Stimulated activated CD4-positive, alpha-beta T cell treated with anti-CD3 and anti-CD28 coated beads, Interleukin-1b, Interleukin-23, amount 100 ng/mL, for 24 hours (primary cell): ENCODE data around the gene CAP2.

ENCODE experiments used
- DNase-seq, 4 experiments: peaks; one replicate each; pipeline ENCODE4 v3.0.0-alpha.2; 2020; ENCODE audit warnings: low read depth in 4 of 4, low spot score in 1 of 4

The CAP2 gene

DNA sequence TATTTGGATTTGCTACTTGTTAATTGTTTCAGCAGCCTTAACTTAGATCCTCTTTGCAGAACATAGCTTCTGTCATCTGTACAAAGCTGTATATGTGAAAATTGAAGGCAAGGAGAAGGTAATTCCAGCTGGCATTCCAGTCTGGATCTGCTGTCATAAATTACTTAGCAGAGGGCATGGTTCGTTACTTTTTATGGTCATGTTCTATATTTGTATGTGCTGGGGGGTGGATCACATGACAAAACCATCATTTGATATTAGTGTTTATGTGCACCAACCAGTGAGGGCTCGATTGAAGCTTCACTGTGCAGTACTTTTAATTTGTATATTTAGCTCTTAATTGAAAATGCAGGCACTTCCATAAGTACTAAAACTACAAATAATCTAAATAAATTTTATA lies 80.2 kb downstream of the CAP2 start:
- DNase-seq: no peak

DNA sequence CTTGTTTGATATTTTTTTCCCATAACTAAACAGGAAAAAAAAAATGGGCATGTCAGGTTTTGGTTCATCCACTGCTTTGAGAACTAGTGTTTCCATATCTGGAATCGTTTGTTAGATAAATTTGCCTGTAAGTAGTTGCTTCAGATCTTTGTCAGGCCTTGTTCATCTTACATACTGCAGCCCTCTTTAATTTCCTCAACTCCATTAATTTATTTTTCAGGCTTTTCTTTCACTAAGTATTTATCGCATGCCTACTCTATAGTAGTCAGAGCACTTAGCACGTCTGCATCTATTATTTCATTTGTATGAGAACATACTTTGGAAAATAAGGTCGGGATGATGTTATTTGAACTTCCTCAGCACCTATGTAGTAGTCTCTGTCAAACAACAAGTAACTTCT lies 80.9 kb downstream of the CAP2 start:
- DNase-seq: no peak

DNA sequence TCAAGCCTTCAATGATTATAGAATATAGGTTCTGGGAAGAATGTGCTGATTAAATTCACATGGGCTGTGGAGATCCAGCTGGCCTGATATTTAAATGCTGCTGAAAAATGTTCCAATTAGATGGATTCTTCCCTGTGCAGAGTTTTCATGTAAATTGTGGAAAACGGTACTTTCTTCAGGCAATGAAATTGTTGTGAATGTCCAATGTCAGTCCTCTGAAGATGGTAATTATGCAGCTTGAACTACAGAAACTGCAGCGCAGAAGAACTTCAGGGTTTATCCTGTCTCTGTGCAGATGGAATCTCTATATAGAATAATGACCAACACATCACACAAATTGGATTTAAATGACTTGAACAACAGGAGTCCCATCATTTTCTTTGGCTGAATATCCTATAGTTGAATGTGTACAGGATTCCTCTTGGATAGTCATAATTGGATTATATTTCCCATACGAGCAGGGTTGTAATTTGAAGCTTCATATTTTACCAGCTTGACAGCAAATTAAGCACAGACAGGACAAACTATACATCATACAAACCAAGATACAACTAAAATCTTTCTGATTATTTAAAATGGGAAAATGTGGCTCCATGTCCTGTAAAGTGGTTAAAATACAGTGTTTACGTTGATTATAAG lies 82.3 kb downstream of the CAP2 start:
- no peak for DNase-seq

DNA sequence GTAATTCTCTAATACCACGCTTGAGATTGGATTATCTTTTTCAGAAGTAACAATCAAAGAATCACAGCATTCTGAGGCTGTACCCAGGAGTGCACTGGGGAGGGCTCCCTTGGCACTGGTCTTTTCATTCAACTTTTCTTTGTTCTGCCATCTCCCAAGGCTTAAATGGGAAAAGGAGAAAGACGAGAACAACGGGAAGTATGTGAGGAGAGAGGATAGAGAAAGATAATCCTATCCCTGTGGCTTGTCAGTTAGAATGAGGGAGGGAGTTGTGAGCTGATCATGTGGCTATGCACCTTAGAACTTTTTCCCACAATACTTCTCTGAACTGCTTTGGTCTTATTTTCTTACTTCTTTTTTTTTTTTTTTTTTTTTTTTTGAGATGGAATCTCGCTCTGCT lies 83.1 kb downstream of the CAP2 start:
- DNase-seq: no peak

GRCh38 chr6:17477356-17477755 lies 84.0 kb downstream of the CAP2 start:
- DNase-seq: no peak

- no peak for DNase-seq
These were observed 85.0 kb downstream of the CAP2 start for GRCh38 chr6:17478223-17478907.

DNA sequence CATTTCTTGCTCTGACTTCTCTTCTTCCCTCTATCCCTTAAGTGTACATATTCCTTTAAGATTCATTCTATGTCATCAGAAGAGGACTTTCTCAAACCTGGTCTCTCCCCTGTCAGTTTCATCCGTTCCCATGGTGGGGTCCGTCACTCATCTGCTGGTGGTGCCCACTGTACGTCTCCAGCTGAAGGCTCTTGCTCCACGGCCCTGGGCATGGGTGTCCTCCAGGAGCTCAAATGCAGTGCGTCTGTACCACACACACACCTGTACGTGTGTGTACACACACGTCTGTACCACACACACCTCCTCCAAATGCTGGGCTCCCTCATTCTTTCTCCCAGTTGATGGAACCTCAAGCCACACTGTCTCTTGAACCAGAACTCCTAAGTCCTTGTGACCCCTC lies 85.6 kb downstream of the CAP2 start:
- DNase-seq: no peak

DNA sequence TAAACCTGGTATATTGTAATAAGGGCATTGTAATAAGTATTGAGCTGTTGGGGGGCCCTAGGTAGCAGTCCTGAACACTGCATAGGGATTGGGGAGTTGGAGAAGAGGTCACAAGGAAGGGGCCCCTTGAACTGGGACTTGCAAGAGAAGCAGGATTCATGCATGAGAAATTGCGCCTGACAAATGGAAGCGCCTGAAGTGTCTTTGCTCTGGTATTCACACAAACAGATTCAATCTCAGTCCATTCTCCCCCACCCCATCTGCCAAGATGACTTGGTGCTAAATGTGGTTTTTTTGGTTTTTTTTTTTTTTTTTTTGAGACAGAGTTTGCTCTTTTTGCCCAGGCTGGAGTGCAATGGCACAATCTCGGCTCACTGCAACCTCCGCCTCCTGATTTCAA lies 87.1 kb downstream of the CAP2 start:
- DNase-seq: no peak

- no peak for DNase-seq
These were observed 89.3 kb downstream of the CAP2 start for GRCh38 chr6:17482711-17483110.

- DNase-seq: no peak
These were observed 90.1 kb downstream of the CAP2 start for GRCh38 chr6:17483391-17484016.

DNA sequence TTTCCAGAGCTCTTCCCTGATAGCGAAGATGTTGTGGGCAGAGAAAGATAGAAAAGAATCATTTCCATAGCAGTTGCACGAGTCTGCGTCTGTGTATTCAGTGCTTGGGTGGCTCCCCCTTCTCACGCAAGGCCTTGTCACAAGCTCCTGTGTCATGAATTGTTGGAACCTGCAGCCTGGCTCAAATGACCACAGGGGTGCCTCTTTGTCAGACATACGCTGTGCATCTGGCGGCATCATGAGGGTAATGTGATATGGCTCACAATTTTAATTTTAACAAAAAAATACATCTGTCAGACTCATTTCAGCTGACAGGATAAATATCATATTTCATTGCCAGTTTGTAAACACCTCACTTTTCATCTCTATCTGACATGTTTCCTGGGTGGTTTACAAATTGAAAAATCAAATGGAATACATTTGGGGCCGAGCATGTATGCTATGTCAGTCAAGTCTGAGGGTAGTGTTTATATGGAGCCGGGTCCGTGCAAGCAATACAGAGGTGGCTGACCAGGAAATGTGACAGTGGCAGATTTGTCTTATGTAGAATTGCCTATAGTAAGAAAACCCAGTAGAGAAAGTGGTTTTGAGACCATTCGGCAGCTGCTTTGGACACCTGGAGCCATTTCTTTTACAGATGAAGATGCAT lies 90.9 kb downstream of the CAP2 start:
- no peak for DNase-seq

DNA sequence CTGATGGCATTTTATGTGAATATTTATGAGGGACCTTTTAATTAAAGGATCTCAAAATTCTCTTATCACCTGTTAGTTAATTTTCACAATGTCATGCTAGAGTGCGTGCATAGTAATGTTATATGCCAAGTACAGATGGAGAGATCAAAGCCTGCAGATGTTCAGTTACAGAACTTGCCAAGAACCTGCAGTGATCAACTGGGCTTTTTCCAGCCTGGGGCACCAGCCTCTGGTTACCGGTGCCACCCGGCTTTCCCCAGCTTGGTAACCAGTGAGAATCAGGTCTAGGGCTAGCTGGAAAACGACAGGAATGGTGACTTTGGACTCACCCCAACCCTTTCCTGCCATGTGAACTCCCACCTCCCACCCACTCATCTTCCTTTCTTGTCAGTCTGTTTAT lies 91.8 kb downstream of the CAP2 start:
- no peak for DNase-seq

DNA sequence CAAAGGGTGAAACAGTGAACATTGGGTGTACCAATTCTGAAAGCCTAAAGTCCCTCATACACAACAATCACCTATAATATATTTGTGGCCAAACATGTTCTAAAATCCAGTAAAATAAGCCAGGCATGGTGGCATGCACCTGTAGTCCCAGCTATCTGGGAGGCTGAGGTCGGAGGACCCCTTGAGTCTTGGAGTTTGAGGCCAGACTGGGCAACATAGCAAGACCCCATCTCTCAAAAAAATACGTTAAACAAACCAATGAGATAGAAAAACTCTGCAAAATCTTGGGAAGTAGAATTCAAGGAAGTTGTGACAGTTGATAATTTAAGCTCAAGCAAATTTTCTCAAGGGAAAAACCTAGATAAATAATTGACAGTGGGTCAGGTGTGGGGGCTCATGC lies 92.6 kb downstream of the CAP2 start:
- no peak for DNase-seq

DNA sequence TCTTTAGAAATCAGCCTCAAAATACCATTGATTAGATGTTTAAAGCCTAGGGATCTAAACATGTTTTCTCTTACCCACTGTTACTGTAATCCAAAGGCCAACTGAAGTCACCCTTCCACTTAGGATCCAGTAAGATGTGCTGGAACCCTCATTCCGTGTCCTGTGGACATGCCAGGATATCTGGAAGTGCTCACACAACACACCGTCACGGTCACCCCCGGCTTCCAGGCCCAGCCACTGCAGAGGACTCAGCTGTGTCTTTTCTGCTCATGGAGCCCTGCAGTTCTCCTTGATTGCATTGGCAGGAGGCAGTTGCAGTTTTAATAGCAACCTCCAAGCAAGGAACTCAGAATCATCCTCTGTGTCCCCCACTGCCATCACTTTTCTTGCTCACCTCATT lies 93.3 kb downstream of the CAP2 start:
- DNase-seq: no peak

DNA sequence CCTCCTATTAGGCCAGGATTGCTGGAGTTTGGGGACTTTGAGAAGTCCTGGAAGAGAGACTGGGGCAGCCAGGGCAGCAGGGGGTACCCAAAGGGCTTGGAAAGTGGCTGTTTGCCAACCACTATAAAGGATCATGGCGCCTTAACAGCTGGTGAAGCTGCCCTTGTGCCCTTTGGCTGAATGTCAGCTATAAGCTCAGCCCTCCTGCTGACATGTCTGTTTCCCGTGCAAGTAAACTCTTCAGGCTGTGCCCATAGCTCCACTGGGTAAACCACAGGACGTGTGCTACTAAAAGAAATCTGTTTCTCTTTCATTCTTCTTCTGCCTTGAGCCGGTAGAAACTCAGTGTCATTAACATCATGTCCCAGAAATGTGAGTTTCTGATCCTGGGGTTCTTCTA lies 97.3 kb downstream of the CAP2 start:
- no peak for DNase-seq

DNA sequence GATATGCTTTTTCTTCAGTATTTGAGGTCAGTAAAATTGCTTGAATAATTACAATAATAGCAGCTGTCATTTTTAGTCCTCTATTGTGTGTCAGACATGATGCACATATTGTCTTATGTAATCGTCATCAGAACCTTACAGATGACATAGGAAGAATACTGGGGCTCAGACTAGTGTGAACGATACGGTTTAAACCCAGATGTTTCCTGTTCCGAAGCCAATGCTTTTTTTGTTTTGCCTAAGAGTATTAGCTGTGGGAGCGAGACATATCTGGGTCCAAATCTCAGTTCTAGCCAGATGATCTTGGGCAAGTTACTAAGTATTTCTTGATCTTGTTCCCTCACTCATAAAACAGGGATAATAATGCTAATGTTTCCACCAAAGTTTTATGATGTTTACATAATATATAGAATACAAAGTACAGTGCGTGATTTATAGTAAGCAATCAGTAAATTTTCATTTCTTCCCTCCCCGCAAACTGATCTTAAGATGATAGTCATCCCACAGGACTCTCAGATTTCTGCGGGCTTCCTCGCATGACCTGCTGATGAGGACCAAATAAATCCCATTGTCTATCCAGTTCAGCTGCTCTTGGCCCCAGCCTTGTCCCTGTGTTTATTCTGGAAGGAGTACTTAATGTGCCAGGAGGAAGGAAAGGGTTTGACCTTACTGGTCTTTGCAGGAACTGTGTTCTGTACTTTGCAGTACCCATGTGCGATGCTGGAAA lies 98.2 kb downstream of the CAP2 start:
- no peak for DNase-seq

DNA sequence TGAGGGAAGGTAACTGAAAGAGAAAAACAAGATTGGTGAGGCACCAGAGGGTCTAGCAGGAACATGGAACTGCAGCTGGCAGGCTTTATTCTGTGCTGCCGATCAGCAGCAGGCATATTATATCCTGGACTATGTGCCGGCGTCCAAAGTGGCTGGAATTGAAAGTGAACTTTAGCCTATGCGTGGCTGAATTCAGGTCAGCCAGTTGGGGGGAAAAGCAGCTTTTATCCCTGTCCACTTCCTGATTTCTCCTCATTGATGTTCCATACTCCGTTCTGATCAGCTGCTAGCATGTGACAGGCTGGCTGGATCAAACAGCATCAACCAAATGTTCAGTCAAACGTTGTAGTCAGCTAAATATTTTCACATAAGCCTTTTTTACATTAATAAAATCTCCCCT lies 99.0 kb downstream of the CAP2 start:
- DNase-seq: no peak

GRCh38 chr6:17493286-17493685 lies 99.9 kb downstream of the CAP2 start:
- no peak for DNase-seq

DNA sequence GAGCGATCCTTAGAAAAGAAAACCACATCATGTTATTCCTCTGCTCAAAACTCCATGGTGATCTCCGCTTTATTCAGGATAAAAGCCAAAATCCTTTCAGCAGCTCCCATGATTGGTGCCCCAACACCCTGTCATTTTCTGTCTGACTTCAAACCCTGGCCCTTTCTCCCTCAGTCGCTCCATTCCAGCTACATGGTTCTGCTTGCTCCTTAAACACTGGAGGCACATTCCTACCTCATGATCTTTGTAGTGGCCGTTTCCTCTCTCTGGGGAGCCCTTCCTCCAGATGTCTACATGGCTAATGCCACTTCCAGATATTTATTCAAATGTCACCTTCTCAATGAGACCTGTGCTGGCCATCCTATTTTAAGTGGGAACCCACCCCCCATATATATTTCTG lies 100.8 kb downstream of the CAP2 start:
- no peak for DNase-seq

DNA sequence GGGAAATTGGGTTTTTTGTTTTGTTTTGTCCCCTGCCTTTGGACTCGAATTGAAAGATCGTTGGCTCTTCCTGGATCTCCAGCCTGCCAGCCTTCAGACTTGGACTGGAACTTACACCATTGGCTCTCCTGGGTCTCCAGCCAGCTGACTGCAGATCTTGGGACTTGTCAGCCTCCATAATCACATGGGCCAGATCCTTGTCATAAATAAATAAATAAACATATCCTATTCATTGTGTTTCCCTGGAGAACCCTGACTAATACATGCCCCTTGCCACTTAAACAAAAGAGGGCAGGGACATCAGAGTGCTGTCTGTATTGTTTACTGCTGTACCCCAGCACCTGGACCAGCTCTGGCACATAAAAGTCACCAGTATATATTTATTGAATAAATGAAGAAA lies 101.5 kb downstream of the CAP2 start:
- DNase-seq: no peak

DNA sequence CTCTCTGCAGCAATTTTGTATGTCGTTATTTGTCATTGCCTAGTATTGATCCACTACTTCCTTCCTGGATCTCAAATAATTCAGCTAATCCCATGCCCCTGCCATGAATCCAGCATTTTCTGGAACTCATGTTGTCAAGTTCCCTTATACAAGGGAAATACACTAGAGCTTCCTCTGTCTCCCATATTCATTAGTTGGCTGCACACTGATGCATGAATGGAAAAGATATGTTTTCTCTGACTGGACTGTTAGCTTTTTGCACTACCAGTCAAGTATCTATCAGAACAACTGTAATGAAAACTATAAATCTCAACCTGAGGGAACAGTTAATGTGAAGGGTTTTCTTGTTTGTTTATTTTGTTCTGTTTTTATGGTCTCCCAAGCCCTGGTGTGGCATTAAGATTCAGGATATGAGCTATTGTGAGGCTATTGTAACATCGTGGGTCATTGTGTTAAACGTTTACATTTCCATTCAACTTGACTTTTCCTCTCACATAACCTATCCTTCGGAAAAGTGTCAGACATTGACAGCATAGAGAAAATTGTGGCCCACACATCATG lies 104.2 kb downstream of the CAP2 start:
- DNase-seq: no peak
